ENCODE results near the gene KCNIP3. TPM values are rescaled to one million over a fixed set of nuclear protein-coding genes. Genes with fewer than 3 reads are reported as not detected.

Gene KCNIP3
- total RNA-seq, 1 experiment from 2014 or later = 4.5 TPM

DNA sequence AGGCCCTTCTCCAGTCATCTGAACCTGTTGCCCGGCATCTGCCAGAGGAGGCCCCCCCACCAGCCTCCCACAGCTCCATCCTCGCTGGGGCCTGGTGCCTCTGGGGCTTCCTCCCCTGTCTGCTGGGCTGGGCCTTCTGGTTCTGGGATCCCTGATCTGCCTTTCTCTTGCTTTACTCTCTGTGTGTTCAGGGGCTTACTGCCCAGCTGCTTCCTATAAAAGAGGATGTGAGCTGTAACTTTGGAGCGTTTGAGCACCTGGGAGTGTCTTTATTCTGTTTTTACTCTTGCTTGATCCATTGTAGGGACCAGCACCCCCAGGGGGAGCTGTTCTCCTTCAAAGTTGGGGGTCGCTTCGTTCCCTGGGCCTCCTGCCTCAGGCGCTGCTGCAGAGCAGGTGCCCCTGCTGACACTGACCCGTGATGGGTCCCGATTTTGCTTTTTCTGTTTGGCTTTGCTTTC lies 82.3 kb downstream of the KCNIP3 start:
- H3K27me3 ChIP-seq (ENCODE audit: insufficient read depth, low read depth) = peaks cover 88% of the 10 kb centered on the region
- no peaks in the 10 kb centered on the region for H3K9me2 ChIP-seq (ENCODE audit: insufficient read depth)
- H4K20me1 ChIP-seq (ENCODE audit: insufficient read depth) = no peaks in the 10 kb centered on the region
- ChIA-PET POLR2A (ENCODE audit: unreplicated experiment) (no interaction called here), CTCF (interaction anchor here (0.5 kb wide), 1 partner anchor 8 kb away, joined by 5 read pairs; no protein-coding TSS in a partner anchor)
- no TSS peak for BruUV-seq (replicated peaks)
- H3K4me3 ChIP-seq = no peak overlapping the region
- H3K79me2 ChIP-seq (ENCODE audit: low read depth) = no peaks in the 10 kb centered on the region
- intact Hi-C loops (cut with micrococcal nuclease; ENCODE audit: unreplicated experiment) = no loop called here
- no peak for DNase-seq
- no peaks in the 10 kb centered on the region for H3K4me1 ChIP-seq (replicated peaks; ENCODE audit: insufficient read depth)
- H3K4me2 ChIP-seq = no peak overlapping the region
- no peaks in the 10 kb centered on the region for H3F3A ChIP-seq (ENCODE audit: insufficient read depth, low read depth)
- TF ChIP-seq EZH2 (IDR thresholded peaks at IDR 0.05; ENCODE audit: low read depth) = no peak
- TF ChIP-seq, protein P1, sequence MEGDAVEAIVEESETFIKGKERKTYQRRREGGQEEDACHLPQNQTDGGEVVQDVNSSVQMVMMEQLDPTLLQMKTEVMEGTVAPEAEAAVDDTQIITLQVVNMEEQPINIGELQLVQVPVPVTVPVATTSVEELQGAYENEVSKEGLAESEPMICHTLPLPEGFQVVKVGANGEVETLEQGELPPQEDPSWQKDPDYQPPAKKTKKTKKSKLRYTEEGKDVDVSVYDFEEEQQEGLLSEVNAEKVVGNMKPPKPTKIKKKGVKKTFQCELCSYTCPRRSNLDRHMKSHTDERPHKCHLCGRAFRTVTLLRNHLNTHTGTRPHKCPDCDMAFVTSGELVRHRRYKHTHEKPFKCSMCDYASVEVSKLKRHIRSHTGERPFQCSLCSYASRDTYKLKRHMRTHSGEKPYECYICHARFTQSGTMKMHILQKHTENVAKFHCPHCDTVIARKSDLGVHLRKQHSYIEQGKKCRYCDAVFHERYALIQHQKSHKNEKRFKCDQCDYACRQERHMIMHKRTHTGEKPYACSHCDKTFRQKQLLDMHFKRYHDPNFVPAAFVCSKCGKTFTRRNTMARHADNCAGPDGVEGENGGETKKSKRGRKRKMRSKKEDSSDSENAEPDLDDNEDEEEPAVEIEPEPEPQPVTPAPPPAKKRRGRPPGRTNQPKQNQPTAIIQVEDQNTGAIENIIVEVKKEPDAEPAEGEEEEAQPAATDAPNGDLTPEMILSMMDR (conservative IDR thresholded peaks at IDR 0.05) = peak; percentile 39; the same call in 1 of the 2 replicates
- no peaks in the 10 kb centered on the region for H3K36me3 ChIP-seq (ENCODE audit: low read depth)
- no peak overlapping the region for H3K27ac ChIP-seq
- no peak overlapping the region for H2AFZ ChIP-seq
- H3K9me3 ChIP-seq (ENCODE audit: insufficient read depth, low read depth) = no peaks in the 10 kb centered on the region

DNA sequence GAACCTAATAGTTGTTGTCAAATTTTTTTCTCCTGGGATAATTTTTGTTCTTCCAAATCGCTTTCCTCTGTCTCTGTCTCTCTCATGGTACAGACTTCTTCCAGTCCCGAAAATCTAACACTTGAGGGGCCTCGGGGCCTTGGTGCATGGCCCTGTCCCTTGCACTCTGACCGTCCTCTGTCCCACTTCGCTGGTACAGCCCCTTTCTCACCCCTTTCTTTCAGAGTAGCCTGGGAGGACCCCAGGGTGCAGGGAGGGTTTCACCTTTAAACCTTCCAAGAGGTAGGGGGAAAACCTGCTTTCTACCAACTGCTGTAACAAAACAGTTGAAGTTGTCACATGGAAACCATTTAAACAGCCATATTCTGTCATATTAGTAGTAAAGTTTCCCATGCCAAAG lies 83.1 kb downstream of the KCNIP3 start:
- Histone ChIP-seq H3K79me2 (ENCODE audit: low read depth) (no peaks in the 10 kb centered on the region), H3K4me1 (replicated peaks; ENCODE audit: insufficient read depth) (no peaks in the 10 kb centered on the region), H3K9me2 (ENCODE audit: insufficient read depth) (no peaks in the 10 kb centered on the region), H4K20me1 (ENCODE audit: insufficient read depth) (no peaks in the 10 kb centered on the region), H3K4me2 (no peak overlapping the region), H3K4me3 (no peak overlapping the region), H3K27ac (no peak overlapping the region), H3K36me3 (ENCODE audit: low read depth) (no peaks in the 10 kb centered on the region), H3F3A (ENCODE audit: insufficient read depth, low read depth) (no peaks in the 10 kb centered on the region), H3K27me3 (ENCODE audit: insufficient read depth, low read depth) (peaks cover 84% of the 10 kb centered on the region), H3K9me3 (ENCODE audit: insufficient read depth, low read depth) (no peaks in the 10 kb centered on the region), H2AFZ (no peak overlapping the region)
- no peak for DNase-seq
- TF ChIP-seq, protein P1 (conservative IDR thresholded peaks at IDR 0.05) = no peak
- TF ChIP-seq EZH2 (IDR thresholded peaks at IDR 0.05; ENCODE audit: low read depth) = no peak
- no TSS peak for BruUV-seq (replicated peaks)
- CTCF ChIA-PET = no interaction called here
- POLR2A ChIA-PET (ENCODE audit: unreplicated experiment) = no interaction called here
- intact Hi-C loops (cut with micrococcal nuclease; ENCODE audit: unreplicated experiment) = no loop called here

DNA sequence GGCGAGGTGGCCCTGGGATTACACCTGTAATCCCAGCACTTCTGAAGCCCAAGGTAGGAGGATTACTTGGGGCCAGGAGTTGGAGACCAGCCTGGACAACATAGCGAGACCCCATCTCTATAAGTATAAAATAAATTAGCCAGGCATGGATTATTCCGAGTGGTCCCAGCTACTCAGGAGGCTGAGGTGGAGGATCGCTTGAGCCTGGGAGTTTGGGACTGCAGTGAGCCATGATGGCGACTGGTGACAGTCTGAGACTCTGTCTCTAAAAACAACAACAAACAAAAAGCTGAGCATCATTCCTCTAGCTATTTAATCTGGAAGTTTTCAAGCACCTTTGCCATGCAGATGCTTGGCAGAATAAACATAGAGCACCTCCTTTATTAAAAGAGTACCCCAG lies 83.6 kb downstream of the KCNIP3 start:
- H4K20me1 ChIP-seq (ENCODE audit: insufficient read depth) = no peaks in the 10 kb centered on the region
- BruUV-seq (replicated peaks) = no TSS peak
- H3K9me2 ChIP-seq (ENCODE audit: insufficient read depth) = no peaks in the 10 kb centered on the region
- H3K9me3 ChIP-seq (ENCODE audit: insufficient read depth, low read depth) = no peaks in the 10 kb centered on the region
- H3K79me2 ChIP-seq (ENCODE audit: low read depth) = no peaks in the 10 kb centered on the region
- no peaks in the 10 kb centered on the region for H3K4me1 ChIP-seq (replicated peaks; ENCODE audit: insufficient read depth)
- no peak for DNase-seq
- POLR2A ChIA-PET (ENCODE audit: unreplicated experiment) = no interaction called here
- no peak overlapping the region for H2AFZ ChIP-seq
- H3F3A ChIP-seq (ENCODE audit: insufficient read depth, low read depth) = no peaks in the 10 kb centered on the region
- H3K4me3 ChIP-seq = no peak overlapping the region
- TF ChIP-seq, protein P1 (conservative IDR thresholded peaks at IDR 0.05) = no peak
- TF ChIP-seq EZH2 (IDR thresholded peaks at IDR 0.05; ENCODE audit: low read depth) = no peak
- H3K36me3 ChIP-seq (ENCODE audit: low read depth) = no peaks in the 10 kb centered on the region
- peaks cover 82% of the 10 kb centered on the region for H3K27me3 ChIP-seq (ENCODE audit: insufficient read depth, low read depth)
- no peak overlapping the region for H3K4me2 ChIP-seq
- intact Hi-C loops (cut with micrococcal nuclease; ENCODE audit: unreplicated experiment) = no loop called here
- CTCF ChIA-PET = no interaction called here
- H3K27ac ChIP-seq = no peak overlapping the region
